Measurements from ENCODE around the gene HLA-DMA.

DNA sequence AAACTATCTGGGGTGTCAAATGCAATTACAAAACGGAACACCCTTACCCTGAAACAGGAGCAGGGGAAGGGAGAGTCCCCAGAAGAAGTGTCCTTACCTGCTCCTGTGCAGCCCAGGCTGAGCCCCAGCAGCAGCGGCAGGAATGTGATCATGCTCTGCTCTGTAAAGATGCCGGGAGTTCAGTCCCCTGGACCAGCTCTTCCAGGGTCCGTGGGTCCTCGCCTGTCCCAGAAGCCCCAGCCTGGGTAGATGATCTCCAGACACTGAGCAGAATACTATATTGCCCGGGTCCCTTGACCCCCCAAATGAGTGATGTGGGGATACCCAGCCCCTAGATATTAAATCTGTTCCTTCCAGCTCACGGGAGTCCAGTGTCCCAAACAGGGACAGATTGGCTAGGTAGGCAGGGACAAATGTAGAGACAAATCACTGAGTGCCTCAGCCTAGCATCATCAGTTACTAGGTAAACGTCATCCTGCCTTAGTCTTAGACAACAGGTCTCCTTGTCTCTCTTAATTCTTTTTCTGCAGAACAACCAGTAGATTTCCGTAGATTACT is 12.2 kb downstream of the HLA-DMA start, which contains the start of gene HLA-DMB:
- no peak for TF ChIP-seq POLR2A (IDR thresholded peaks at IDR 0.05; ENCODE audit: low read length)
- no peak for TF ChIP-seq GATA1 (IDR thresholded peaks at IDR 0.05; ENCODE audit: low read depth, low read length)
